BLaER1 (cell line): Measurements from ENCODE around the gene ARHGEF28.

ENCODE experiments used
- H3K27ac ChIP-seq: shearing (Covaris generic); formaldehyde crosslinking; 2 replicates; pipeline ENCODE4 v1.8.1; 2022
- H3K27me3 ChIP-seq: shearing (Covaris generic); formaldehyde crosslinking; 2 replicates; pipeline ENCODE4 v1.8.1; 2022
- H3K36me3 ChIP-seq: shearing (Covaris generic); formaldehyde crosslinking; 2 replicates; pipeline ENCODE4 v1.8.1; 2022
- H3K4me1 ChIP-seq: shearing (Covaris generic); formaldehyde crosslinking; 2 replicates; pipeline ENCODE4 v1.8.1; 2022
- H3K4me2 ChIP-seq: shearing (Covaris generic); formaldehyde crosslinking; 2 replicates; pipeline ENCODE4 v1.8.1; 2022
- H3K4me3 ChIP-seq: shearing (Covaris generic); formaldehyde crosslinking; 2 replicates; pipeline ENCODE4 v1.8.1; 2022
- H3K9ac ChIP-seq: shearing (Covaris generic); formaldehyde crosslinking; 2 replicates; pipeline ENCODE4 v1.8.1; 2022
- H3K9me3 ChIP-seq: shearing (Covaris generic); formaldehyde crosslinking; 2 replicates; pipeline ENCODE4 v1.8.1; 2022
- H4K20me1 ChIP-seq: shearing (Covaris generic); formaldehyde crosslinking; 2 replicates; pipeline ENCODE4 v1.8.1; 2022
- Cebpa-rat ChIP-seq: shearing (Covaris generic); IDR thresholded peaks from 2 replicates; pipeline ENCODE4 v1.8.1; 2022

Gene ARHGEF28

GRCh38 chr5:73633060-73633459, 7.1 kb downstream of the ARHGEF28 start:
- TF ChIP-seq Cebpa-rat = no peak
- no peaks in the 10 kb centered on the region for H4K20me1 ChIP-seq
- H3K36me3 ChIP-seq = no peaks in the 10 kb centered on the region
- no peaks in the 10 kb centered on the region for H3K27me3 ChIP-seq
- no peak overlapping the region for H3K9ac ChIP-seq
- no peaks in the 10 kb centered on the region for H3K9me3 ChIP-seq
- H3K4me3 ChIP-seq = no peak overlapping the region
- H3K27ac ChIP-seq = no peak overlapping the region
- no peaks in the 10 kb centered on the region for H3K4me1 ChIP-seq
- H3K4me2 ChIP-seq = no peak overlapping the region

GRCh38 chr5:73636408-73636807, 10.4 kb downstream of the ARHGEF28 start:
- Histone ChIP-seq H3K9me3 (no peaks in the 10 kb centered on the region), H3K27ac (no peak overlapping the region), H3K4me1 (no peaks in the 10 kb centered on the region), H3K4me2 (no peak overlapping the region), H4K20me1 (no peaks in the 10 kb centered on the region), H3K4me3 (no peak overlapping the region), H3K9ac (no peak overlapping the region), H3K36me3 (no peaks in the 10 kb centered on the region), H3K27me3 (no peaks in the 10 kb centered on the region)
- no peak for TF ChIP-seq Cebpa-rat

- no peaks in the 10 kb centered on the region for H3K9me3 ChIP-seq
- H3K36me3 ChIP-seq = no peaks in the 10 kb centered on the region
- H4K20me1 ChIP-seq = no peaks in the 10 kb centered on the region
- no peaks in the 10 kb centered on the region for H3K27me3 ChIP-seq
- no peak overlapping the region for H3K4me2 ChIP-seq
- H3K9ac ChIP-seq = no peak overlapping the region
- H3K4me1 ChIP-seq = no peaks in the 10 kb centered on the region
- TF ChIP-seq Cebpa-rat = no peak
- no peak overlapping the region for H3K4me3 ChIP-seq
- H3K27ac ChIP-seq = no peak overlapping the region
These were observed 11.6 kb downstream of the ARHGEF28 start for GRCh38 chr5:73637565-73637964.

GRCh38 chr5:73638344-73639095, 12.5 kb downstream of the ARHGEF28 start:
- H3K27ac ChIP-seq = no peak overlapping the region

GRCh38 chr5:73640861-73641320, 14.9 kb downstream of the ARHGEF28 start:
- H3K27me3 ChIP-seq = no peaks in the 10 kb centered on the region
- H4K20me1 ChIP-seq = no peaks in the 10 kb centered on the region
- TF ChIP-seq Cebpa-rat = no peak
- H3K4me2 ChIP-seq = no peak overlapping the region
- H3K9ac ChIP-seq = no peak overlapping the region
- no peak overlapping the region for H3K4me3 ChIP-seq
- H3K36me3 ChIP-seq = no peaks in the 10 kb centered on the region
- H3K4me1 ChIP-seq = no peaks in the 10 kb centered on the region
- no peaks in the 10 kb centered on the region for H3K9me3 ChIP-seq
- no peak overlapping the region for H3K27ac ChIP-seq

More at GRCh38 chr5:73638344-73639095, 12.5 kb downstream of the ARHGEF28 start:
- no peak for TF ChIP-seq Cebpa-rat
- Histone ChIP-seq H3K9ac (no peak overlapping the region), H3K9me3 (no peaks in the 10 kb centered on the region), H3K36me3 (no peaks in the 10 kb centered on the region), H3K27me3 (no peaks in the 10 kb centered on the region), H3K4me3 (no peak overlapping the region), H3K4me1 (no peaks in the 10 kb centered on the region), H3K4me2 (no peak overlapping the region), H4K20me1 (no peaks in the 10 kb centered on the region)

GRCh38 chr5:73641811-73642210, 15.8 kb downstream of the ARHGEF28 start:
- Histone ChIP-seq H3K4me2 (no peak overlapping the region), H3K4me3 (no peak overlapping the region), H3K27ac (no peak overlapping the region), H3K36me3 (no peaks in the 10 kb centered on the region), H4K20me1 (no peaks in the 10 kb centered on the region), H3K27me3 (no peaks in the 10 kb centered on the region), H3K9ac (no peak overlapping the region), H3K9me3 (no peaks in the 10 kb centered on the region), H3K4me1 (no peaks in the 10 kb centered on the region)
- no peak for TF ChIP-seq Cebpa-rat

- H3K4me3 ChIP-seq = no peak overlapping the region
- no peaks in the 10 kb centered on the region for H3K27me3 ChIP-seq
- no peak overlapping the region for H3K27ac ChIP-seq
- no peaks in the 10 kb centered on the region for H3K4me1 ChIP-seq
- H3K9ac ChIP-seq = no peak overlapping the region
- H3K4me2 ChIP-seq = no peak overlapping the region
- no peaks in the 10 kb centered on the region for H3K9me3 ChIP-seq
- no peaks in the 10 kb centered on the region for H3K36me3 ChIP-seq
- TF ChIP-seq Cebpa-rat = no peak
- H4K20me1 ChIP-seq = no peaks in the 10 kb centered on the region
These were observed 16.3 kb downstream of the ARHGEF28 start for GRCh38 chr5:73642344-73642743.

GRCh38 chr5:73644385-73644963, 18.5 kb downstream of the ARHGEF28 start:
- no peaks in the 10 kb centered on the region for H3K36me3 ChIP-seq
- H3K4me2 ChIP-seq = no peak overlapping the region
- no peak overlapping the region for H3K4me3 ChIP-seq
- no peaks in the 10 kb centered on the region for H3K9me3 ChIP-seq
- no peaks in the 10 kb centered on the region for H3K27me3 ChIP-seq
- H3K9ac ChIP-seq = no peak overlapping the region
- no peak overlapping the region for H3K27ac ChIP-seq
- no peaks in the 10 kb centered on the region for H4K20me1 ChIP-seq
- no peak for TF ChIP-seq Cebpa-rat
- H3K4me1 ChIP-seq = no peaks in the 10 kb centered on the region

- no peak for TF ChIP-seq Cebpa-rat
- H3K27ac ChIP-seq = no peak overlapping the region
- no peaks in the 10 kb centered on the region for H3K9me3 ChIP-seq
- no peaks in the 10 kb centered on the region for H3K4me1 ChIP-seq
- H3K4me2 ChIP-seq = no peak overlapping the region
- no peaks in the 10 kb centered on the region for H3K36me3 ChIP-seq
- no peaks in the 10 kb centered on the region for H3K27me3 ChIP-seq
- no peak overlapping the region for H3K4me3 ChIP-seq
- no peak overlapping the region for H3K9ac ChIP-seq
- no peaks in the 10 kb centered on the region for H4K20me1 ChIP-seq
These were observed 21.7 kb downstream of the ARHGEF28 start for GRCh38 chr5:73647721-73648120.

- Histone ChIP-seq H3K4me3 (no peak overlapping the region), H3K27me3 (no peaks in the 10 kb centered on the region), H3K27ac (no peak overlapping the region), H3K36me3 (no peaks in the 10 kb centered on the region), H4K20me1 (no peaks in the 10 kb centered on the region), H3K9me3 (no peaks in the 10 kb centered on the region), H3K4me2 (no peak overlapping the region), H3K9ac (no peak overlapping the region), H3K4me1 (no peaks in the 10 kb centered on the region)
- TF ChIP-seq Cebpa-rat = no peak
These were observed 22.5 kb downstream of the ARHGEF28 start for GRCh38 chr5:73648515-73648914.
